Fibroblast of skin of back (primary cell): ENCODE data around the gene KRT79.

Experiments
- DNase-seq: peaks from one replicate; pipeline ENCODE4 v3.0.0-alpha.2; 2013

KRT79 gene

GRCh38 chr12:52834727-52835001 lies 553 bp upstream of the KRT79 start:
- DNase-seq: no peak

- DNase-seq: no peak
These were observed 866 bp downstream of the KRT79 start for GRCh38 chr12:52832985-52833905.

- no peak for DNase-seq
These were observed 1.7 kb downstream of the KRT79 start for GRCh38 chr12:52832451-52832850.

- DNase-seq: no peak
These were observed 2.9 kb downstream of the KRT79 start for GRCh38 chr12:52831251-52831650.

- no peak for DNase-seq
These were observed 3.9 kb downstream of the KRT79 start for GRCh38 chr12:52829986-52830770.

- DNase-seq: no peak
These were observed 5.5 kb downstream of the KRT79 start for GRCh38 chr12:52828591-52829021.

- no peak for DNase-seq
These were observed 6.0 kb downstream of the KRT79 start for GRCh38 chr12:52828156-52828555.

GRCh38 chr12:52827499-52828090 lies 6.5 kb downstream of the KRT79 start:
- DNase-seq: no peak

GRCh38 chr12:52826611-52827498 lies 7.3 kb downstream of the KRT79 start:
- DNase-seq: peak; percentile 33

GRCh38 chr12:52825961-52826360 lies 8.2 kb downstream of the KRT79 start:
- DNase-seq: no peak

GRCh38 chr12:52824741-52825410 lies 9.2 kb downstream of the KRT79 start:
- DNase-seq: no peak

GRCh38 chr12:52823761-52824450 lies 10.2 kb downstream of the KRT79 start:
- no peak for DNase-seq

GRCh38 chr12:52822771-52823510 lies 11.2 kb downstream of the KRT79 start:
- no peak for DNase-seq

- DNase-seq: peak; percentile 21
These were observed 12.1 kb downstream of the KRT79 start for GRCh38 chr12:52821826-52822660.

- DNase-seq: no peak
These were observed 12.9 kb downstream of the KRT79 start for GRCh38 chr12:52821071-52821730.

- no peak for DNase-seq
These were observed 13.6 kb downstream of the KRT79 start for GRCh38 chr12:52820521-52820920.

GRCh38 chr12:52819731-52820510 lies 14.2 kb downstream of the KRT79 start:
- no peak for DNase-seq

GRCh38 chr12:52818887-52819420 lies 15.2 kb downstream of the KRT79 start:
- no peak for DNase-seq
